ENCODE results near the gene TESK1.

TESK1 gene

GRCh38 chr9:35619800-35620158 lies 14.7 kb downstream of the TESK1 start:
- Histone ChIP-seq H4K20me1 (ENCODE audit: insufficient read depth) (no peaks in the 10 kb centered on the region), H3K27me3 (ENCODE audit: insufficient read depth, low read depth) (no peaks in the 10 kb centered on the region), H3K4me2 (no peak overlapping the region), H3K4me1 (ENCODE audit: low read depth, poor library complexity, severe bottlenecking) (peaks cover 9% of the 10 kb centered on the region), H3K79me2 (ENCODE audit: insufficient read depth, low read depth) (no peaks in the 10 kb centered on the region), H2AFZ (ENCODE audit: low read depth) (no peak overlapping the region), H3K36me3 (ENCODE audit: insufficient read depth) (no peaks in the 10 kb centered on the region), H3K27ac (no peak overlapping the region), H3K9ac (no peak overlapping the region), H3K4me3 (IDR thresholded peaks at IDR 0.05; ENCODE audit: insufficient read depth, low read depth, low read length) (no peak overlapping the region)
- no peak for TF ChIP-seq CTCF (conservative IDR thresholded peaks at IDR 0.05; ENCODE audit: low read depth, low read length)

- Histone ChIP-seq H3K9ac (no peak overlapping the region), H3K79me2 (ENCODE audit: insufficient read depth, low read depth) (no peaks in the 10 kb centered on the region), H2AFZ (ENCODE audit: low read depth) (no peak overlapping the region), H3K27ac (no peak overlapping the region), H3K4me1 (ENCODE audit: low read depth, poor library complexity, severe bottlenecking) (no peaks in the 10 kb centered on the region), H3K36me3 (ENCODE audit: insufficient read depth) (no peaks in the 10 kb centered on the region), H4K20me1 (ENCODE audit: insufficient read depth) (no peaks in the 10 kb centered on the region), H3K4me2 (no peak overlapping the region), H3K4me3 (IDR thresholded peaks at IDR 0.05; ENCODE audit: insufficient read depth, low read depth, low read length) (no peak overlapping the region), H3K27me3 (ENCODE audit: insufficient read depth, low read depth) (no peaks in the 10 kb centered on the region)
- TF ChIP-seq CTCF (conservative IDR thresholded peaks at IDR 0.05; ENCODE audit: low read depth, low read length): no peak
Measured at GRCh38 chr9:35627575-35627974, 22.5 kb downstream of the TESK1 start.

GRCh38 chr9:35628389-35628991 lies 23.4 kb downstream of the TESK1 start:
- Histone ChIP-seq H3K79me2 (ENCODE audit: insufficient read depth, low read depth) (no peaks in the 10 kb centered on the region), H3K4me3 (IDR thresholded peaks at IDR 0.05; ENCODE audit: insufficient read depth, low read depth, low read length) (no peak overlapping the region), H3K4me2 (no peak overlapping the region), H3K27ac (no peak overlapping the region), H2AFZ (ENCODE audit: low read depth) (no peak overlapping the region), H3K4me1 (ENCODE audit: low read depth, poor library complexity, severe bottlenecking) (no peaks in the 10 kb centered on the region), H4K20me1 (ENCODE audit: insufficient read depth) (no peaks in the 10 kb centered on the region), H3K9ac (no peak overlapping the region), H3K36me3 (ENCODE audit: insufficient read depth) (no peaks in the 10 kb centered on the region), H3K27me3 (ENCODE audit: insufficient read depth, low read depth) (no peaks in the 10 kb centered on the region)
- TF ChIP-seq CTCF (conservative IDR thresholded peaks at IDR 0.05; ENCODE audit: low read depth, low read length): no peak

GRCh38 chr9:35629597-35629996 lies 24.5 kb downstream of the TESK1 start:
- H4K20me1 ChIP-seq (ENCODE audit: insufficient read depth): no peaks in the 10 kb centered on the region
- H3K4me3 ChIP-seq (IDR thresholded peaks at IDR 0.05; ENCODE audit: insufficient read depth, low read depth, low read length): no peak overlapping the region
- no peaks in the 10 kb centered on the region for H3K27me3 ChIP-seq (ENCODE audit: insufficient read depth, low read depth)
- TF ChIP-seq CTCF (conservative IDR thresholded peaks at IDR 0.05; ENCODE audit: low read depth, low read length): no peak
- H2AFZ ChIP-seq (ENCODE audit: low read depth): no peak overlapping the region
- H3K79me2 ChIP-seq (ENCODE audit: insufficient read depth, low read depth): no peaks in the 10 kb centered on the region
- H3K4me1 ChIP-seq (ENCODE audit: low read depth, poor library complexity, severe bottlenecking): no peaks in the 10 kb centered on the region
- H3K4me2 ChIP-seq: no peak overlapping the region
- no peak overlapping the region for H3K9ac ChIP-seq
- no peak overlapping the region for H3K27ac ChIP-seq
- H3K36me3 ChIP-seq (ENCODE audit: insufficient read depth): no peaks in the 10 kb centered on the region
